GM19455 (cell line): ENCODE data around the gene HOXD13.

Experiments used
- ATAC-seq: cut with Tn5 transposase; IDR thresholded peaks from one replicate; pipeline ENCODE4 v1.9.1; 2021; ENCODE audit not compliant: unreplicated experiment

HOXD13 gene

GRCh38 chr2:176092270-176093144, at the start of gene HOXD13:
TSS of gene HOXD13 (plus strand) at chr2:176092721. CDS start at chr2:176092891, 170 bp downstream.
- no peak for ATAC-seq

GRCh38 chr2:176056406-176056805, 36.1 kb upstream of the HOXD13 start:
- ATAC-seq = no peak

GRCh38 chr2:176063958-176064357, 28.6 kb upstream of the HOXD13 start:
- ATAC-seq = no peak

GRCh38 chr2:176066645-176067588, 25.6 kb upstream of the HOXD13 start:
- ATAC-seq = no peak

- no peak for ATAC-seq
These were observed 24.7 kb upstream of the HOXD13 start for GRCh38 chr2:176067589-176068418.

GRCh38 chr2:176068419-176068832, 24.1 kb upstream of the HOXD13 start:
- ATAC-seq = no peak

- no peak for ATAC-seq
These were observed 20.9 kb upstream of the HOXD13 start for GRCh38 chr2:176071330-176072291.

GRCh38 chr2:176072292-176072669, 20.2 kb upstream of the HOXD13 start:
- no peak for ATAC-seq

- no peak for ATAC-seq
These were observed 19.3 kb upstream of the HOXD13 start for GRCh38 chr2:176072951-176073904.

- no peak for ATAC-seq
These were observed 17.5 kb upstream of the HOXD13 start for GRCh38 chr2:176074919-176075425.

GRCh38 chr2:176075481-176075880, 17.0 kb upstream of the HOXD13 start:
- ATAC-seq = no peak

GRCh38 chr2:176076063-176076462, 16.5 kb upstream of the HOXD13 start:
- no peak for ATAC-seq

- no peak for ATAC-seq
These were observed 15.7 kb upstream of the HOXD13 start for GRCh38 chr2:176076796-176077195.

- ATAC-seq = no peak
These were observed 13.8 kb upstream of the HOXD13 start for GRCh38 chr2:176078541-176079284.

GRCh38 chr2:176079285-176079830, 13.2 kb upstream of the HOXD13 start:
- ATAC-seq = no peak

- no peak for ATAC-seq
These were observed 12.5 kb upstream of the HOXD13 start for GRCh38 chr2:176079831-176080539.
